Subcutaneous abdominal adipose tissue (tissue), 5 donors: Measurements from ENCODE around the gene ADGRL3.
"Not testable (repeated sequence)": the region's sequence is repeated elsewhere in the genome, so short reads cannot be mapped to it uniquely, and the experiment has no call there.

Source experiments
- H3K27ac ChIP-seq: one replicate; pipeline ENCODE4 v1.7.0; 2013; ENCODE audit warnings: low read depth, mild to moderate bottlenecking, inconsistent platforms, low read length, moderate library complexity
- H3K27me3 ChIP-seq, 5 donors: one replicate each; pipeline ENCODE4 v1.7.0; 2013; ENCODE audit warnings: low read length in 5 of 5, inconsistent platforms in 1 of 5; ENCODE audit not compliant: control insufficient read depth in 5 of 5, insufficient read depth in 4 of 5
- H3K36me3 ChIP-seq, 5 donors: one replicate each; pipeline ENCODE4 v1.7.0; 2013; ENCODE audit warnings: low read length in 5 of 5; ENCODE audit not compliant: control insufficient read depth in 5 of 5, insufficient read depth in 5 of 5
- H3K4me1 ChIP-seq, 5 donors: one replicate each; pipeline ENCODE4 v1.7.0; 2013; ENCODE audit warnings: low read length in 5 of 5, mild to moderate bottlenecking in 3 of 5, moderate library complexity in 1 of 5; ENCODE audit not compliant: control insufficient read depth in 5 of 5, insufficient read depth in 5 of 5
- H3K4me3 ChIP-seq, 5 donors: one replicate each; pipeline ENCODE4 v1.7.0; 2013; ENCODE audit warnings: low read length in 5 of 5, low read depth in 1 of 5
- H3K9ac ChIP-seq, 5 donors: one replicate each; pipeline ENCODE4 v1.7.0; 2013; ENCODE audit warnings: low read length in 5 of 5, mild to moderate bottlenecking in 4 of 5, moderate library complexity in 3 of 5
- H3K9me3 ChIP-seq, 5 donors: one replicate each; pipeline ENCODE4 v1.7.0; 2013; ENCODE audit warnings: low read length in 5 of 5; ENCODE audit not compliant: control insufficient read depth in 5 of 5
- donor health status: healthy.
- donor health status: healthy.
- donor health status: healthy.
- donor health status: healthy.
- donor health status: healthy.

ADGRL3 gene

GRCh38 chr4:61332693-61333092 lies 132.6 kb downstream of the ADGRL3 start:
- no peaks in the 10 kb centered on the region for H3K27me3 ChIP-seq
- H3K9ac ChIP-seq = no peak overlapping the region
- H3K9me3 ChIP-seq = no peaks in the 10 kb centered on the region
- no peaks in the 10 kb centered on the region for H3K36me3 ChIP-seq
- H3K4me3 ChIP-seq = no peak overlapping the region
- no peaks in the 10 kb centered on the region for H3K4me1 ChIP-seq
- H3K27ac ChIP-seq = no peak overlapping the region

- Histone ChIP-seq H3K4me1 (no peaks in the 10 kb centered on the region), H3K27me3 (no peaks in the 10 kb centered on the region), H3K4me3 (no peak overlapping the region), H3K36me3 (no peaks in the 10 kb centered on the region), H3K9ac (no peak overlapping the region), H3K9me3 (no peaks in the 10 kb centered on the region), H3K27ac (no peak overlapping the region)
Observed at GRCh38 chr4:61333490-61333889, 133.4 kb downstream of the ADGRL3 start.

GRCh38 chr4:61335241-61335763 lies 135.2 kb downstream of the ADGRL3 start:
- Histone ChIP-seq H3K27me3 (no peaks in the 10 kb centered on the region), H3K27ac (no peak overlapping the region), H3K4me1 (no peaks in the 10 kb centered on the region), H3K9ac (no peak overlapping the region), H3K4me3 (no peak overlapping the region), H3K36me3 (no peaks in the 10 kb centered on the region), H3K9me3 (no peaks in the 10 kb centered on the region)

GRCh38 chr4:61336488-61336887 lies 136.4 kb downstream of the ADGRL3 start:
- H3K9me3 ChIP-seq = no peaks in the 10 kb centered on the region
- H3K4me1 ChIP-seq = no peaks in the 10 kb centered on the region
- H3K27ac ChIP-seq = no peak overlapping the region
- no peaks in the 10 kb centered on the region for H3K27me3 ChIP-seq
- no peaks in the 10 kb centered on the region for H3K36me3 ChIP-seq
- no peak overlapping the region for H3K9ac ChIP-seq
- no peak overlapping the region for H3K4me3 ChIP-seq

DNA sequence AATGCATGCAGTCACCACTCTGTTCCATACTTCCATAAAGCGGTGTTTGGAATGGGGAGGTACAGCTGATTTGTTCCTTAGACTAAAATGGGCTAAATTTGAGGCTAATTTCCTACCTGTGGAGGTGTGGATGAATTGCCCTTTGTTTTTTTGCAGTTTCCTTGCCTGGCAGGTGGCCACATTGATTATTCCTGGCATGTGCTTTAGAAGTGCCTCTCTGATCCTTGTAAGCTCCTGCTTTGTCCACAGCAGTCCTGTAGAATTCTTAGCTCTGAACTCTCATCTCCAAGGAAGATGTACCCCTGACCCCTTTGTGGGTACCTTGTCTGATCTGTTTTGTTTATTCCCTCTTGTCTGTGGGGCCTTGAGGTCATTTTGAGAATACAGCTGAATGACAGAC lies 136.8 kb downstream of the ADGRL3 start:
- no peaks in the 10 kb centered on the region for H3K9me3 ChIP-seq

GRCh38 chr4:61342061-61342460 lies 141.9 kb downstream of the ADGRL3 start:
- no peak overlapping the region for H3K4me3 ChIP-seq
- no peak overlapping the region for H3K27ac ChIP-seq
- H3K27me3 ChIP-seq = no peaks in the 10 kb centered on the region
- no peaks in the 10 kb centered on the region for H3K9me3 ChIP-seq
- no peaks in the 10 kb centered on the region for H3K4me1 ChIP-seq
- H3K9ac ChIP-seq = no peak overlapping the region
- H3K36me3 ChIP-seq = no peaks in the 10 kb centered on the region

More for the DNA sequence above, 136.8 kb downstream of the ADGRL3 start:
- no peak overlapping the region for H3K4me3 ChIP-seq
- no peak overlapping the region for H3K27ac ChIP-seq
- H3K4me1 ChIP-seq = no peaks in the 10 kb centered on the region
- no peaks in the 10 kb centered on the region for H3K36me3 ChIP-seq
- H3K9ac ChIP-seq = no peak overlapping the region
- no peaks in the 10 kb centered on the region for H3K27me3 ChIP-seq

GRCh38 chr4:61350932-61351331 lies 150.8 kb downstream of the ADGRL3 start:
- Histone ChIP-seq H3K9me3 (peaks cover 0 to 3% (median 0%) of the 10 kb centered on the region in 5 donors), H3K9ac (no peak overlapping the region)

GRCh38 chr4:61356696-61357095 lies 156.6 kb downstream of the ADGRL3 start:
- no peak overlapping the region for H3K9ac ChIP-seq
- H3K9me3 ChIP-seq = peaks cover 0 to 1% (median 0%) of the 10 kb centered on the region in 5 donors
- no peak overlapping the region for H3K4me3 ChIP-seq
- H3K4me1 ChIP-seq = no peaks in the 10 kb centered on the region
- H3K27ac ChIP-seq = no peak overlapping the region
- no peaks in the 10 kb centered on the region for H3K36me3 ChIP-seq
- H3K27me3 ChIP-seq = no peaks in the 10 kb centered on the region

More at GRCh38 chr4:61350932-61351331, 150.8 kb downstream of the ADGRL3 start:
- no peak overlapping the region for H3K4me3 ChIP-seq
- no peak overlapping the region for H3K27ac ChIP-seq
- no peaks in the 10 kb centered on the region for H3K27me3 ChIP-seq
- H3K36me3 ChIP-seq = no peaks in the 10 kb centered on the region
- H3K4me1 ChIP-seq = no peaks in the 10 kb centered on the region

- no peak overlapping the region for H3K4me3 ChIP-seq
- H3K36me3 ChIP-seq = no peaks in the 10 kb centered on the region
- no peak overlapping the region for H3K27ac ChIP-seq
- H3K27me3 ChIP-seq = no peaks in the 10 kb centered on the region
- H3K4me1 ChIP-seq = no peaks in the 10 kb centered on the region
- no peaks in the 10 kb centered on the region for H3K9me3 ChIP-seq
- H3K9ac ChIP-seq = no peak overlapping the region
Observed at GRCh38 chr4:61359301-61359700, 159.2 kb downstream of the ADGRL3 start.

DNA sequence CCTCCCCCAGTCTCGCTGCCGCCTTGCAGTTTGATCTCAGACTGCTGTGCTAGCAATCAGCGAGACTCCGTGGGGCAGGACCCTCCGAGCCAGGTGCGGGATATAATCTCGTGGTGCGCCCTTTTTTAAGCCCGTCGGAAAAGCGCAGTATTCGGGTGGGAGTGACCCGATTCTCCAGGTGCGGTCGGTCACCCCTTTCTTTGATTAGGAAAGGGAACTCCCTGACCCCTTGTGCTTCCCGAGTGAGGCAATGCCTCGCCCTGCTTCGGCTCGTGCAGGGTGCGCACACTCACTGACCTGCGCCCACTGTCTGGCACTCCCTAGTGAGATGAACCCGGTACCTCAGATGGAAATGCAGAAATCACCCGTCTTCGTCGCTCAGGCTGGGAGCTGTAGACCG lies 172.7 kb downstream of the ADGRL3 start:
- H3K4me3 ChIP-seq, H3K27me3 ChIP-seq, H3K9me3 ChIP-seq, H3K27ac ChIP-seq, H3K9ac ChIP-seq, H3K36me3 ChIP-seq: not testable (repeated sequence)
- H3K4me1 ChIP-seq = peaks cover 0 to 19% (median 0%) of the 10 kb centered on the region in 5 donors
